Endometrial microvascular endothelial cells (primary cell): ENCODE measurements around the gene EIF4EBP2. TPM values are rescaled to one million over a fixed set of nuclear protein-coding genes. Genes with fewer than 3 reads are reported as not detected.

ENCODE experiments used
- in situ Hi-C: cut with HindIII; loops from 2 replicates; pipeline ENCODE4 v1.10.0; 2017; ENCODE audit warnings: low sequenced_read_pairs, low pct_unique_long_range_greater_than_20kb; ENCODE audit errors: inconsistent ontology term
- total RNA-seq: library from RNA; depleted of rRNA; stranded (reverse); fragments of >200 nt; gene quantifications from one replicate; pipeline ENCODE4 v1.2.3, GENCODE V29; 2015; ENCODE audit errors: inconsistent ontology term

Gene EIF4EBP2
- total RNA-seq, 1 donor from 2014 or later: 31.6 TPM

GRCh38 chr10:70376436-70377378 is 27.2 kb upstream of the EIF4EBP2 start:
- in situ Hi-C loops: no loop called here

GRCh38 chr10:70378122-70378521 is 25.8 kb upstream of the EIF4EBP2 start:
- in situ Hi-C loops: no loop called here

GRCh38 chr10:70379581-70380176 is 24.3 kb upstream of the EIF4EBP2 start:
- in situ Hi-C loops: no loop called here

- in situ Hi-C loops: no loop called here
These were observed 23.4 kb upstream of the EIF4EBP2 start for GRCh38 chr10:70380350-70381135.

- in situ Hi-C loops: no loop called here
These were observed 22.2 kb upstream of the EIF4EBP2 start for GRCh38 chr10:70381471-70382421.

GRCh38 chr10:70391654-70392053 is 12.3 kb upstream of the EIF4EBP2 start:
- in situ Hi-C loops: no loop called here

- in situ Hi-C loops: no loop called here
These were observed 7.8 kb upstream of the EIF4EBP2 start for GRCh38 chr10:70396140-70396539.

- in situ Hi-C loops: no loop called here
These were observed 4.8 kb upstream of the EIF4EBP2 start for GRCh38 chr10:70399177-70399576.

- in situ Hi-C loops: no loop called here
These were observed 386 bp upstream of the EIF4EBP2 start for GRCh38 chr10:70403483-70404035.

GRCh38 chr10:70404787-70405036 is 767 bp downstream of the EIF4EBP2 start:
- in situ Hi-C loops: no loop called here

- in situ Hi-C loops: no loop called here
These were observed 1.3 kb downstream of the EIF4EBP2 start for GRCh38 chr10:70405037-70405824.

GRCh38 chr10:70409772-70410171 is 5.8 kb downstream of the EIF4EBP2 start:
- in situ Hi-C loops: no loop called here

GRCh38 chr10:70410608-70411007 is 6.7 kb downstream of the EIF4EBP2 start:
- in situ Hi-C loops: no loop called here

GRCh38 chr10:70412356-70412755 is 8.4 kb downstream of the EIF4EBP2 start:
- in situ Hi-C loops: no loop called here

GRCh38 chr10:70417568-70417967 is 13.6 kb downstream of the EIF4EBP2 start:
- in situ Hi-C loops: no loop called here

GRCh38 chr10:70418229-70418628 is 14.3 kb downstream of the EIF4EBP2 start:
- in situ Hi-C loops: no loop called here

- in situ Hi-C loops: no loop called here
These were observed 14.8 kb downstream of the EIF4EBP2 start for GRCh38 chr10:70418713-70419112.

GRCh38 chr10:70424320-70424719 is 20.4 kb downstream of the EIF4EBP2 start:
- in situ Hi-C loops: no loop called here
